Hepatocyte (in vitro differentiated cells): Measurements from ENCODE around the gene CTCFL.

Source experiments
- CTCF ChIP-seq: fragments of 200-600 bp; sonication (generic); IDR thresholded peaks from 2 replicates; pipeline ENCODE4 v1.5.1; 2016; ENCODE audit warnings: antibody characterized with exemption, mild to moderate bottlenecking; ENCODE audit not compliant: poor library complexity
- EZH2 ChIP-seq: fragments of 200-600 bp; sonication (generic); IDR thresholded peaks from 2 replicates; pipeline ENCODE4 v1.6.1; 2016; ENCODE audit warnings: antibody characterized with exemption, mild to moderate bottlenecking, borderline replicate concordance
- EZH2phosphoT487 ChIP-seq: fragments of 200-600 bp; sonication (generic); IDR thresholded peaks from one replicate; pipeline ENCODE4 v1.6.1; 2018; ENCODE audit warnings: antibody characterized with exemption, mild to moderate bottlenecking, low read depth, moderate library complexity; ENCODE audit not compliant: unreplicated experiment, severe bottlenecking

- TF ChIP-seq CTCF, result no peak
- no peak for TF ChIP-seq EZH2
- TF ChIP-seq EZH2phosphoT487, result no peak
These were observed 16.1 kb downstream of the CTCFL start for GRCh38 chr20:57508831-57509230.
